Testis (tissue), 3 donors: ENCODE results near the gene DYDC1. TPM values are rescaled to one million over a fixed set of nuclear protein-coding genes. Genes with fewer than 3 reads are reported as not detected.
A peak's percentile ranks its signal among the peaks of the same experiment; 100 is the strongest.
"Not testable (repeated sequence)": the region's sequence is repeated elsewhere in the genome, so short reads cannot be mapped to it uniquely, and the experiment has no call there.

ENCODE experiments used
- DNase-seq: peaks from one replicate; pipeline ENCODE4 v3.0.0-alpha.2; 2019
- H3K27ac ChIP-seq, 2 donors: fragments of 200-600 bp; sonication (generic); one replicate each; pipeline ENCODE4 v1.5.1; 2019
- H3K27me3 ChIP-seq: fragments of 200-600 bp; sonication (generic); one replicate; pipeline ENCODE4 v1.5.1; 2019
- H3K36me3 ChIP-seq: fragments of 200-600 bp; sonication (generic); one replicate; pipeline ENCODE4 v1.5.1; 2017; ENCODE audit warnings: low read depth; ENCODE audit errors: missing control alignments
- H3K4me1 ChIP-seq: fragments of 200-600 bp; sonication (generic); one replicate; pipeline ENCODE4 v1.5.1; 2019
- H3K4me3 ChIP-seq, 2 donors: fragments of 200-600 bp; sonication (generic); one replicate each; pipeline ENCODE4 v1.5.1; 2017 to 2019
- H3K9me3 ChIP-seq: fragments of 200-600 bp; sonication (generic); one replicate; pipeline ENCODE4 v1.5.1; 2017
- POLR2A ChIP-seq: fragments of 450-650 bp; IDR thresholded peaks from one replicate; pipeline ENCODE4 v1.6.1; 2017; ENCODE audit warnings: antibody characterized with exemption, mild to moderate bottlenecking, moderate library complexity
- WGBS, 2 donors: methylation state at CpG; one replicate each; pipeline ENCODE4 v1.1.5; 2018; 5-methylcytosine and 5-hydroxymethylcytosine counted together
- intact Hi-C: fragments of 100-400 bp; cut with DNase I; formaldehyde crosslinking; loops from one replicate; pipeline ENCODE4 v1.15.1; 2023; ENCODE audit warnings: low total_unique reads
- polyA plus RNA-seq: library from polyadenylated mRNA; stranded (reverse); fragments of 350-450 nt; fragmentation: Illumina TruSeq; extraction: RNeasy Lipid Tissue Mini Kit (QIAGEN cat#74804); gene quantifications from one replicate; pipeline ENCODE4 v1.2.3, GENCODE V29; 2014; ENCODE audit warnings: low read depth, low replicate concordance; ENCODE audit not compliant: insufficient read depth
- total RNA-seq, 2 donors: library from RNA; depleted of rRNA; stranded (reverse); fragments of >200 nt; gene quantifications; one replicate each; pipeline ENCODE4 v1.2.3, GENCODE V29; 2016
- TF ChIP-seq, protein P1 (sequence below), 3 experiments: fragments of 450-650 bp in 2 of 3; fragments of 200-600 bp in 1 of 3; sonication (generic) in 1 of 3; IDR thresholded peaks; one replicate each; pipeline ENCODE4 v1.5.1; 2016 to 2019; ENCODE audit warnings: antibody characterized with exemption in 3 of 3, mild to moderate bottlenecking in 2 of 3, moderate library complexity in 1 of 3

Gene DYDC1
- total and polyA plus RNA-seq, 3 donors from 2014 or later = 47.5 to 207 (median 72.5) TPM

DNA sequence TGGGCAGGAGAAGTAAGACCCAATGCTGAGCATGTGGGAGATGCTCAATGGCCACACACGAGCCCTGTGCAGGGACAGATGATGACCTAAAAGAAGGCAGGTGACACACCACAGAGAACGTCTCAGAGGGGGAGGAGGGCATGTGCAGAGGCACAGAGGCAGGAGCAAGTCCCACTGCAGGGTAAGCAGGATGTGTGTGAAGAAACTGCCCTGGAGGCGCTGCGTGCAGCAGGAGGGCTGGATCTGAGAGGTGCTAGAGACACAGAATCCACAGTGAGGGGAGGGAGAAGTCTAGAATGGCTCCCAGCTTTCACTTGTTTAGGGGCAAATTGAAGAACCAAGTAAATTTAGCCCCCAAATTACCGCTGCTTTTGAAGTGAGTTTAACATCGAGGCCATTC is 14.9 kb upstream of the DYDC1 start:
- H3K27ac ChIP-seq = no peak overlapping the region
- H3K36me3 ChIP-seq = no peaks in the 10 kb centered on the region
- H3K27me3 ChIP-seq = no peaks in the 10 kb centered on the region
- no peak for TF ChIP-seq POLR2A
- TF ChIP-seq, protein P1, sequence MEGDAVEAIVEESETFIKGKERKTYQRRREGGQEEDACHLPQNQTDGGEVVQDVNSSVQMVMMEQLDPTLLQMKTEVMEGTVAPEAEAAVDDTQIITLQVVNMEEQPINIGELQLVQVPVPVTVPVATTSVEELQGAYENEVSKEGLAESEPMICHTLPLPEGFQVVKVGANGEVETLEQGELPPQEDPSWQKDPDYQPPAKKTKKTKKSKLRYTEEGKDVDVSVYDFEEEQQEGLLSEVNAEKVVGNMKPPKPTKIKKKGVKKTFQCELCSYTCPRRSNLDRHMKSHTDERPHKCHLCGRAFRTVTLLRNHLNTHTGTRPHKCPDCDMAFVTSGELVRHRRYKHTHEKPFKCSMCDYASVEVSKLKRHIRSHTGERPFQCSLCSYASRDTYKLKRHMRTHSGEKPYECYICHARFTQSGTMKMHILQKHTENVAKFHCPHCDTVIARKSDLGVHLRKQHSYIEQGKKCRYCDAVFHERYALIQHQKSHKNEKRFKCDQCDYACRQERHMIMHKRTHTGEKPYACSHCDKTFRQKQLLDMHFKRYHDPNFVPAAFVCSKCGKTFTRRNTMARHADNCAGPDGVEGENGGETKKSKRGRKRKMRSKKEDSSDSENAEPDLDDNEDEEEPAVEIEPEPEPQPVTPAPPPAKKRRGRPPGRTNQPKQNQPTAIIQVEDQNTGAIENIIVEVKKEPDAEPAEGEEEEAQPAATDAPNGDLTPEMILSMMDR (IDR thresholded peaks at IDR 0.05) = no peak
- intact Hi-C loops = no loop called here
- no peak for DNase-seq
- H3K4me1 ChIP-seq = no peaks in the 10 kb centered on the region
- 82% methylated on average over 5 to 6 of the region's 6 CpGs for WGBS, 2 donors
- H3K4me3 ChIP-seq = no peak overlapping the region
- H3K9me3 ChIP-seq = no peaks in the 10 kb centered on the region

DNA sequence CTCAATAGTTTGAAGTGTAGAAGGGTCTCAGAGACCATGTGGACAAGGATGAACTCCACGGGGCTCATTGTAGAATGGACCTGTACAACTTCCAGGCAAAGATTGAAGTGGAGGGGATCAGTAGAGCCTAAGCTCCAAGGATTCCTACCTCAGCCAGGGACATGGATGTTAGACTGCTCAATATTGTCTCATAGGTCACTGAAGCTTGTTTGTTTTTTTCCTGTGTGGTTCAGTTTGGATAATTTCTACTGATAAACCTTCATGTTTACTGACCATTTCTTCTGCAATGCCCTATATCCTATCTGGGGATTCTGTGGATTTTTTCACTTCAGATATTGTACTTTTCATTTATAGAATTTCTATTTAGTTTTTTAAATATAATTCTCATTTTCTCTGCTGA is 9.0 kb upstream of the DYDC1 start:
- H3K9me3 ChIP-seq = no peaks in the 10 kb centered on the region
- H3K4me1 ChIP-seq = no peaks in the 10 kb centered on the region
- H3K36me3 ChIP-seq = no peaks in the 10 kb centered on the region
- H3K27me3 ChIP-seq = no peaks in the 10 kb centered on the region
- DNase-seq = no peak
- 39 to 48% methylated on average over 1 of the region's 1 CpG for WGBS, 2 donors
- no peak overlapping the region for H3K4me3 ChIP-seq
- intact Hi-C loops = no loop called here
- TF ChIP-seq, protein P1 (IDR thresholded peaks at IDR 0.05) = no peak
- H3K27ac ChIP-seq = no peak overlapping the region

DNA sequence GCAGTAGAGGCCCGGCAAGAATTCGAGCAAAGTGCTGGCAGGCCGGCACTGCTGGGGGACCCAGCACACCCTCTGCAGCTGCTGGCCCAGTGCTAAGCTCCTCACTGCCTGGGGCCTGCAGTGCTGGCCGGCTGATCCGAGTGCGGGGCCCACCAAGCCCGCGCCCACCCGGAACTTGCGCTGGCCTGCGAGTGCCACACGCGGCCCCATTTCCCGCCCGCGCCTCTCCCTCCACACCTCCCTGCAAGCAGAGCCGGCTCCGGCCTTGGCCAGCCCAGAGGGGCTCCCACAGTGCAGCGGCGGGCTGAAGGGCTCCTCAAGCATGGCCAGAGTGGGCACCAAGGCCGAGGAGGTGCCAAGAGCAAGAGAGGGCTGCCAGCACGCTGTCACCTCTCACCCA is 3.1 kb upstream of the DYDC1 start:
- intact Hi-C loops = no loop called here
- peaks cover 6% of the 10 kb centered on the region for H3K4me1 ChIP-seq
- TF ChIP-seq, protein P1 (IDR thresholded peaks at IDR 0.05) = no peak
- TF ChIP-seq POLR2A = no peak
- DNase-seq = no peak
- no peak overlapping the region for H3K27ac ChIP-seq
- peak overlapping the region in 1 of 2 donors; percentile 23 for H3K4me3 ChIP-seq
- H3K9me3 ChIP-seq = no peaks in the 10 kb centered on the region
- H3K27me3 ChIP-seq = no peaks in the 10 kb centered on the region
- 74 to 83% methylated on average over 7 to 22 of the region's 22 CpGs for WGBS, 2 donors
- no peaks in the 10 kb centered on the region for H3K36me3 ChIP-seq

DNA sequence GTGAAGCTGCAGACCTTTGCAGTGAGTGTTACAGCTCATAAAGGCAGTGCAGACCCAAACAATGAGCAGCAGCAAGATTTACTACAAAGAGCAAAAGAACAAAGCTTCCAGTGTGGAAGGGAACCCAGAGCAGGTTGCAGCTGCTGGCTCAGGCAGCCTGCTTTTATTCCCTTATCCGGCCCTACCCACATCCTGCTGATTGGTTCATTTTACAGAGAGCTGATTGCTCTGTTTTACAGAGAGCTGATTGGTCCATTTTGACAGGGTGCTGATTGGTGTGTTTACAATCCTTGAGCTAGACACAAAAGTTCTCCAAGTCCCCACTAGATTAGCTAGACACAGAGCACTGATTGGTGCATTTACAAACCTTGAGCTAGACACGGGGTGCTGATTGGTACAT is 2.4 kb upstream of the DYDC1 start:
- H3K9me3 ChIP-seq, H3K27ac ChIP-seq, intact Hi-C loops, H3K4me1 ChIP-seq, H3K36me3 ChIP-seq, H3K27me3 ChIP-seq: not testable (repeated sequence)
- DNase-seq = peak; percentile 46
- 38 to 63% methylated on average over 2 of the region's 2 CpGs for WGBS, 2 donors
- peak overlapping the region in 1 of 2 donors; percentile 23 for H3K4me3 ChIP-seq

DNA sequence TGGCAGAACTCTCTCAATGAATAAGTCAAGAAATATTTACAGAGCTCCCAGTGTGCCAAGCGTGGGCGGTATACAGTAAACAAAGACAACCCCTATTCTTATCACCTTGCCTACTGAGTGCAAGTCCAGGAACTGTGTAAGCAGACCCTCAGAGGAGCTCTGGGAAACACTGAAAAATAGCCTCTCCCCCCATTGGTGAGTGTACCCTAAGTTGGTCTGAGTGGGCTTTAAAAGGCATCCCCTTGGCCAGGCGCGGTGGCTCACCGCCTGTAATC is 1.2 kb upstream of the DYDC1 start:
- Histone ChIP-seq H3K9me3 (no peaks in the 10 kb centered on the region), H3K27ac (no peak overlapping the region), H3K27me3 (no peaks in the 10 kb centered on the region), H3K36me3 (no peaks in the 10 kb centered on the region), H3K4me1 (peaks cover 6% of the 10 kb centered on the region), H3K4me3 (no peak overlapping the region)
- WGBS, 2 donors = 63 to 85% methylated on average over 5 of the region's 5 CpGs
- TF ChIP-seq POLR2A = no peak
- TF ChIP-seq, protein P1 (IDR thresholded peaks at IDR 0.05) = no peak
- intact Hi-C loops = no loop called here
- no peak for DNase-seq
